ENCODE results near the gene ABHD2. TPM values are rescaled to one million over a fixed set of nuclear protein-coding genes. Genes with fewer than 3 reads are reported as not detected.

The ABHD2 gene
- total RNA-seq, 1 donor from 2014 or later, result 69.9 TPM

Other genes starting within 250 kb of the ABHD2 start
- 1.1 TPM for gene HAPLN3, start 192.9 kb upstream of the ABHD2 start, total RNA-seq
- 321 TPM for gene MFGE8, start 175.1 kb upstream of the ABHD2 start, total RNA-seq
- gene RLBP1, start 133.1 kb downstream of the ABHD2 start, total RNA-seq, result not detected
- gene FANCI, start 155.5 kb downstream of the ABHD2 start, total RNA-seq, result 3.2 TPM
- gene POLG, start 246.4 kb downstream of the ABHD2 start, total RNA-seq, result 39.7 TPM